Inflammatory macrophage treated with lipopolysaccharide for 1 hour (primary cell): Measurements from ENCODE around the gene PPFIBP1.
"Not testable (repeated sequence)": the region's sequence is repeated elsewhere in the genome, so short reads cannot be mapped to it uniquely, and the experiment has no call there.

Experiments used
- DNase-seq, 2 donors: peaks; one replicate each; pipeline ENCODE4 v3.0.0-alpha.2; 2020 to 2022

Gene PPFIBP1

DNA sequence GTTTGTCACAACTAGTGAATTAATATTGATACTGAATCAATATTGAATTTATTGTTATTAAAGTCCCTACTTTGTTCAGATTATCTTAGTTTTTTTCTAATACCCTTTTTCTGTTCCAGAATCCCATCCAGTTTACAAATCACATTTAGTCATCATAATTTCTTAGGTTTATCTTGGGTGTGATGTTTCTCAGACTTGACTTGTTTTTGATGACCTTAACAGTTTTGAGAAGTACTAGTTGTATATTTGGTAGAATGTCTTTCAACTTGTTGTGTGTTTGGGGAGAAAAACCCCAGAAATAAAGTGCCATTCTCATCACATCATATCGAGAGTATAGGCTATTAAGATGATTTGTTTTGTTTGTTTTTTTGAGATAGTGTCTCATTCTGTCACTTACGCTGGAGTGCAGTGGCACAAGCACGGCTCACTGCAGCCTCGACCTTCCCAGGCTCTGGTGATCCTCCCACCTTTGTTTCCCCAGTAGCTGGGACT is 206.1 kb downstream of the PPFIBP1 start:
- DNase-seq, result no peak

DNA sequence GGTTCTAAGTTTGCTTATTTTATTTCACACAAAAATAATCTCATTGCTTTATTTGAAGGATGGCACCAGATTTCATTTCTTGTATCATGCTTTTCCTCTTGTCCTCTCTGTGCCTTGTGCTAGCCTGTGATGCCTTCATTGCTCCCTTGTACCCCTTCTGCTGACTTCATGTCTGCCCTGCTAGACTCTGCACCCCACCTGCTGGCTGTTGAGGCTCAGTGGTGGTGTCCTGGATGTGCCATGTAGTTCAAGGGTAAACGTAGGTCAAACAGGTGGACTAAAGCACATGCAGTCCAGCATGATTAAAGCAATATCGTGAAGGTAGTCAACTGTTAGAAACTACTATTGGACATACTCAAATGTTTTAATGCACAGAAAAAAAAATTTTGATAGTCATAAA is 208.3 kb downstream of the PPFIBP1 start:
- DNase-seq, result no peak

DNA sequence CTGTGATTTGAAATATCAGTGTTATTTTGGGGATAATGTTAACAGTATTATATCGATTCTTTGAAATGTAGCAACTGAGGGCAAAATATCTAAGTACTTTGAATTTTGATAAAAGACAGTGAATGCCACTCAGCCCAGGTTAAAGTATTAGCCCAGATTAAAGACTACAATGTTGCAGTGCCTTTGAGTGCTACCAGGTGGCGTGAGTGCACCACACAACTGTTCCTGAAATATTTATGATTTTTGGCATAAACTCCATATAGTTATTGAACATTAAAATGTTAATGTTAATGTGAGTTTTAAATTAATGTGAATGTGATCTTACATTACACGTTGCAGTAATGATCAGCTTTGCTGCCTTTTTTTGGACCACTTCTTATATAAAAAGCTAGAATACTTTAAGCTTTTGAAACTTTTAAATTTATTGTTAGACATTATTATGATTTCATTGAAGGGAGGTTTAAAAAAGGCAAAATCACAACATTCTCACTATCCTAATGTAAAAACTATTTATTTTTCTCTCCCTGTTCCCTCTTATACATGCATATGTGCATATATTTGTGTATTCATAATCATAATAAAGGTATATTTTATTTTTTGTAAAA is 209.1 kb downstream of the PPFIBP1 start:
- DNase-seq, result peak in 1 of 2 donors; percentile 49

DNA sequence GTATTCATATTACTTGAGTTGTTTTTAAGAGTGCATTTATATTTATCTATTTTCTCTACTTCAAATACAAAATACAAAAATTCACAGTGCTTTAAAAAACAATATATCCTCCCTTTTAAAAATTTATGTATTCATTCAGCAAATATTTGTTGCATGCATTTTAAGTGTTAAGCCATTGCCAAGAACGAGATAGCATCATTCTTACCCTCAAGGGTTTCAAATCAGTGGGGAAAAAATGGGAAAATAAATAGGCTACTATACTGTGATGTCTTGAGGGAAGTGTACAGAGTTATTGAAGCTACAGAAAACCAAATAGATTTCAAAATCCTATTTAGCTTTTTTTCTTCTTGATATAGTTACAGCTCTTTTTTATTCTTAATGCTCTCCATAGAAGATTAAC is 209.8 kb downstream of the PPFIBP1 start:
- DNase-seq, result no peak

DNA sequence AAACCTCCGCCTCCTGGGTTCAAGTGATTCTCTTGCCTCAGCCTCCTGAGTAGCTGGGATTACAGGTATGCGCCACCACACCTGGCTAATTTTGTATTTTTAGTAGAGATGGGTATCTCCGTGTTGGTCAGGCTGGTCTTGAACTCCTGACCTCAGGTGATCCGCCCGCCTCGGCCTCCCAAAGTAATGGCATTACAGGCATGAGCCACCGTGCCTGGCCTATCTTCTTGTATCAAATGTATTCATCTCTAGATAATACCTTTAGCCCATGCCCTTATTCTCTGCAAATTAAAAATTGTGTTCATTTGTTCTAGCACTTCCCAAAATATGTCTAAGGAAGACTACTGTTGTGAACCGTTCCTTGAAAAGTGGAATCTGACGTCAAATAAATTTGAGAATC is 210.3 kb downstream of the PPFIBP1 start:
- DNase-seq, result not testable (repeated sequence)

DNA sequence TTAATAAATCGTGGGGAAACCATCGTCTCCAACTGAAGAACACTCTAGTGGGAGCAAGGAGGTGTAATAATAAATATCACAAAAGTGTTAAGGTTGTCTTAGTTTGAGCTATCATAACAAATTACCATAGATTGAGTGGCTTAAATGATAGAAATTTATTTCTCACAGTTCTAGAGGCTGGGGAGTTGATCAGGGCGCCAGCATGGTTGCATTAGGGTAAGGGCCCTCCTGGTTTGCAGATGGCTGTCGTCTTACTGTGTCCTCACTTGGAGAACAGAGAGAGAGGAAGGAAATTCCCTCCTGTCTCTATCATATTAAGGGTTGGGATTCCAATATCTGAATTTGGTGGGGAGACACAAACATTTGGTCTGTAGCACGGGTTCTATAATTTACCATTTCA is 219.6 kb downstream of the PPFIBP1 start:
- no peak for DNase-seq
